Cerebellar cortex (tissue), 1 donor: Measurements from ENCODE around the gene TFB2M.
A peak's percentile ranks its signal among the peaks of the same experiment; 100 is the strongest.
"Not testable (repeated sequence)": the region's sequence is repeated elsewhere in the genome, so short reads cannot be mapped to it uniquely, and the experiment has no call there.

Experiments used
- DNase-seq: peaks from one replicate; pipeline ENCODE4 v3.0.0-alpha.2; 2015; ENCODE audit warnings: low spot score

TFB2M gene

GRCh38 chr1:246583056-246583440, 17.0 kb upstream of the TFB2M start:
- no peak for DNase-seq

GRCh38 chr1:246582301-246583055, 16.4 kb upstream of the TFB2M start:
- DNase-seq = no peak

GRCh38 chr1:246580497-246581370, 14.7 kb upstream of the TFB2M start:
- DNase-seq = no peak

GRCh38 chr1:246579818-246580217, 13.8 kb upstream of the TFB2M start:
- DNase-seq = no peak

- no peak for DNase-seq
These were observed 11.7 kb upstream of the TFB2M start for GRCh38 chr1:246577720-246578106.

- DNase-seq = no peak
These were observed 11.1 kb upstream of the TFB2M start for GRCh38 chr1:246577082-246577719.

GRCh38 chr1:246576709-246577032, 10.6 kb upstream of the TFB2M start:
- DNase-seq = no peak

GRCh38 chr1:246573491-246573890, 7.4 kb upstream of the TFB2M start:
- DNase-seq = no peak

- no peak for DNase-seq
These were observed 6.7 kb upstream of the TFB2M start for GRCh38 chr1:246572785-246573184.

GRCh38 chr1:246571953-246572352, 5.9 kb upstream of the TFB2M start:
- no peak for DNase-seq

- DNase-seq = not testable (repeated sequence)
These were observed 5.2 kb upstream of the TFB2M start for GRCh38 chr1:246571309-246571708.

GRCh38 chr1:246569248-246570238, 3.5 kb upstream of the TFB2M start:
- no peak for DNase-seq

- DNase-seq = no peak
These were observed 1.7 kb upstream of the TFB2M start for GRCh38 chr1:246567646-246568235.

- DNase-seq = peak; percentile 60
These were observed 968 bp upstream of the TFB2M start for GRCh38 chr1:246566813-246567645.

- DNase-seq = no peak
These were observed 322 bp downstream of the TFB2M start for GRCh38 chr1:246565751-246566127.

- DNase-seq = no peak
These were observed 966 bp downstream of the TFB2M start for GRCh38 chr1:246564839-246565750.

GRCh38 chr1:246560833-246561232, 5.2 kb downstream of the TFB2M start:
- DNase-seq = not testable (repeated sequence)

GRCh38 chr1:246559310-246559709, 6.8 kb downstream of the TFB2M start:
- no peak for DNase-seq

GRCh38 chr1:246558041-246558440, 8.0 kb downstream of the TFB2M start:
- DNase-seq = no peak
